Gastrocnemius medialis (tissue), 4 donors: ENCODE measurements around the gene POLR3A.

Source experiments
- CTCF ChIP-seq, 5 experiments: fragments of 450-650 bp in 3 of 5; fragments of 200-600 bp in 2 of 5; sonication (generic) in 2 of 5; IDR thresholded peaks in 4 of 5; conservative IDR thresholded peaks in 1 of 5; 1 replicate in 4 of 5; 2 replicates in 1 of 5; pipeline ENCODE4 v1.5.1; 2016 to 2019; ENCODE audit warnings: antibody characterized with exemption in 5 of 5, mild to moderate bottlenecking in 3 of 5, moderate library complexity in 3 of 5
- POLR2A ChIP-seq, 2 donors: fragments of 450-650 bp; IDR thresholded peaks; one replicate each; pipeline ENCODE4 v1.6.1; 2017; ENCODE audit warnings: antibody characterized with exemption in 2 of 2, mild to moderate bottlenecking in 2 of 2, moderate library complexity in 2 of 2

GRCh38 chr10:77946084-77946483 is 83.2 kb downstream of the POLR3A start:
- no peak for TF ChIP-seq CTCF (IDR thresholded peaks at IDR 0.05 in 4 of 5, conservative IDR thresholded peaks at IDR 0.05 in 1 of 5)
- TF ChIP-seq POLR2A (IDR thresholded peaks at IDR 0.05), result no peak
